Tibial artery (tissue), 4 donors: ENCODE results near the gene MAL.

Experiments used
- DNase-seq, 2 donors: peaks; one replicate each; pipeline ENCODE4 v3.0.0-alpha.2; 2019
- H3K27ac ChIP-seq, 2 donors: fragments of 200-600 bp; sonication (generic) in 1 of 2; 1 replicate in 1 of 2; 2 replicates in 1 of 2; pipeline ENCODE4 v1.5.1; 2018 to 2019; ENCODE audit warnings: mild to moderate bottlenecking in 1 of 2
- H3K27me3 ChIP-seq, 2 donors: fragments of 200-600 bp; sonication (generic) in 1 of 2; one replicate each; pipeline versions ENCODE4 v1.5.1 to v1.6.0; 2016 to 2019
- H3K36me3 ChIP-seq, 3 donors: fragments of 200-600 bp; sonication (generic) in 2 of 3; one replicate each; pipeline ENCODE4 v1.5.1; 2016 to 2019; ENCODE audit warnings: mild to moderate bottlenecking in 2 of 3
- H3K4me1 ChIP-seq, 4 donors: fragments of 200-600 bp; sonication (generic) in 2 of 4; 1 replicate in 3 of 4; 2 replicates in 1 of 4; pipeline ENCODE4 v1.5.1; 2016 to 2019
- H3K4me3 ChIP-seq, 2 donors: fragments of 200-600 bp; sonication (generic) in 1 of 2; 1 replicate in 1 of 2; 2 replicates in 1 of 2; pipeline ENCODE4 v1.5.1; 2018 to 2019; ENCODE audit warnings: mild to moderate bottlenecking in 2 of 2
- H3K9me3 ChIP-seq, 3 donors: fragments of 200-600 bp; sonication (generic) in 1 of 3; one replicate each; pipeline ENCODE4 v1.5.1; 2016 to 2019
- intact Hi-C: fragments of 100-400 bp; cut with DNase I; formaldehyde crosslinking; loops from one replicate; pipeline ENCODE4 v1.15.0; 2023; ENCODE audit warnings: low total_unique reads
- TF ChIP-seq, protein P1 (sequence below), 2 experiments: fragments of 200-600 bp in 1 of 2; fragments of 450-650 bp in 1 of 2; IDR thresholded peaks; one replicate each; pipeline ENCODE4 v1.5.1; 2017 to 2019; ENCODE audit warnings: antibody characterized with exemption in 2 of 2, mild to moderate bottlenecking in 1 of 2, moderate library complexity in 1 of 2

MAL gene

DNA sequence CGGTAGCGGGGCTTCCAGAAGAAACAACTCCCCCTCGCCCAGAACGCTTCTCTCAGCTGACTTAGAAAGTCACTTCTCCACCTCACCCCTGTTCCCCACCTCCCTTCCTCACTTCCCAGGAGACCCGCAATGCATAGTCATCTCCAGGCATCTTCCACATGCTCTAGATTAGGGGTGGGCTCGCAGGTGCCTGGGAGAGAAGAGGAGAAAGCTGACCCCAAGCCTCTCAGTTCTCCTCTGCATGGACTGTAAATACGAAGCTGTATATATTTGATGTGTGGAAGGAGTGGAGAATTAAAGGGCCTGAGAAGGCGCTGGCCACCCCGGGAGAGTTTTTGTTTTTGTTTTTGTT lies 1.8 kb downstream of the MAL start:
- H3K4me1 ChIP-seq, result peaks cover 0 to 23% (median 17%) of the 10 kb centered on the region in 4 donors
- no peaks in the 10 kb centered on the region for H3K9me3 ChIP-seq
- no peak overlapping the region for H3K27ac ChIP-seq
- TF ChIP-seq, protein P1, sequence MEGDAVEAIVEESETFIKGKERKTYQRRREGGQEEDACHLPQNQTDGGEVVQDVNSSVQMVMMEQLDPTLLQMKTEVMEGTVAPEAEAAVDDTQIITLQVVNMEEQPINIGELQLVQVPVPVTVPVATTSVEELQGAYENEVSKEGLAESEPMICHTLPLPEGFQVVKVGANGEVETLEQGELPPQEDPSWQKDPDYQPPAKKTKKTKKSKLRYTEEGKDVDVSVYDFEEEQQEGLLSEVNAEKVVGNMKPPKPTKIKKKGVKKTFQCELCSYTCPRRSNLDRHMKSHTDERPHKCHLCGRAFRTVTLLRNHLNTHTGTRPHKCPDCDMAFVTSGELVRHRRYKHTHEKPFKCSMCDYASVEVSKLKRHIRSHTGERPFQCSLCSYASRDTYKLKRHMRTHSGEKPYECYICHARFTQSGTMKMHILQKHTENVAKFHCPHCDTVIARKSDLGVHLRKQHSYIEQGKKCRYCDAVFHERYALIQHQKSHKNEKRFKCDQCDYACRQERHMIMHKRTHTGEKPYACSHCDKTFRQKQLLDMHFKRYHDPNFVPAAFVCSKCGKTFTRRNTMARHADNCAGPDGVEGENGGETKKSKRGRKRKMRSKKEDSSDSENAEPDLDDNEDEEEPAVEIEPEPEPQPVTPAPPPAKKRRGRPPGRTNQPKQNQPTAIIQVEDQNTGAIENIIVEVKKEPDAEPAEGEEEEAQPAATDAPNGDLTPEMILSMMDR (IDR thresholded peaks at IDR 0.05), result no peak
- no peaks in the 10 kb centered on the region for H3K36me3 ChIP-seq
- no peak overlapping the region for H3K4me3 ChIP-seq
- intact Hi-C loops, result no loop called here
- H3K27me3 ChIP-seq, result peaks cover 0 to 96% of the 10 kb centered on the region in 2 donors
- no peak for DNase-seq

DNA sequence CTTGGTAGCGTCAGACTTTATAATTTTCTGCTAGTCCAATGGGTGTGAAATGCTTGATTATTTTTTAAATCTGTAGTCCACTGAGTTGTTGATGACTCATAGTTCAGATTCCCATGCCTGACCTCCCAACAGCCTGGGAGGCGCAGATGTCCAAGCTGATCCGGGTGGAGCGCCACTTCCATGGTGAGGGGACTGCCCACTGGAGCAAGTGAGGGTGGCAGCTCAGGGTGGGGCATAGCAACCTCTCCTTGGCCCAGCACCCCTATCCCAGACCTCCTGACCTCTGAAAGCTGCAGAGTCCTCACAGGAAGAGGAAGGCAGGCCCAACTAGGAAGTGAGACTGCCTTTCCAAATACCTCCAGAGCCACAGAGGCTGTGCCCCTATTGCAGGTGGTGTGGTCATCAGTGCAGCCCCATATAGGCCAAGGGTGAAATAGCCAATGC lies 4.4 kb downstream of the MAL start:
- H3K9me3 ChIP-seq, result no peaks in the 10 kb centered on the region
- H3K27me3 ChIP-seq, result peaks cover 0 to 95% of the 10 kb centered on the region in 2 donors
- no peak overlapping the region for H3K4me3 ChIP-seq
- peaks cover 0 to 21% (median 14%) of the 10 kb centered on the region in 4 donors for H3K4me1 ChIP-seq
- intact Hi-C loops, result no loop called here
- no peak overlapping the region for H3K27ac ChIP-seq
- no peaks in the 10 kb centered on the region for H3K36me3 ChIP-seq
- TF ChIP-seq, protein P1 (IDR thresholded peaks at IDR 0.05), result no peak
- no peak for DNase-seq

DNA sequence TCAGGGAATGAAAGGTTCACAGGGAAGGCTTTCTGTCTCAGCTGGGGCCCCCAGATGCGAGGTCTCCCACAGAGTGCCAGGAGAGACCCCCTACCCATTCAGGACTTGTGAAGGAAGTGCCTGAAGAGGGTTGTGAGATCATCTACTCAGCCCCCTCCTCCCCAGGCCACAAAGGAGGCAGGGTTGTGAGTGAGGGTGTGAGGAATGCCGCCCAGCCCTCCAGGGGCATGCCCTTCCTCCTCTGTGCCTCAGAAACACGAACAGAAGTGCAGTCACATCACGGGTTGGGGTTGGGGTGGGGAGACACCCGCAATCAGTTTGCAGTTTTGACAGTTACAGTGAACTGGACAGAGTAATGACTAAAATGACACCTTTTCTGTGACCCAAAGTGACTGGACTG lies 5.0 kb downstream of the MAL start:
- TF ChIP-seq, protein P1 (IDR thresholded peaks at IDR 0.05), result no peak
- Histone ChIP-seq H3K9me3 (no peaks in the 10 kb centered on the region), H3K27ac (no peak overlapping the region), H3K4me3 (no peak overlapping the region), H3K4me1 (peaks cover 0 to 15% (median 9%) of the 10 kb centered on the region in 4 donors), H3K27me3 (peaks cover 0 to 91% of the 10 kb centered on the region in 2 donors), H3K36me3 (no peaks in the 10 kb centered on the region)
- intact Hi-C loops, result no loop called here
- DNase-seq, result no peak

DNA sequence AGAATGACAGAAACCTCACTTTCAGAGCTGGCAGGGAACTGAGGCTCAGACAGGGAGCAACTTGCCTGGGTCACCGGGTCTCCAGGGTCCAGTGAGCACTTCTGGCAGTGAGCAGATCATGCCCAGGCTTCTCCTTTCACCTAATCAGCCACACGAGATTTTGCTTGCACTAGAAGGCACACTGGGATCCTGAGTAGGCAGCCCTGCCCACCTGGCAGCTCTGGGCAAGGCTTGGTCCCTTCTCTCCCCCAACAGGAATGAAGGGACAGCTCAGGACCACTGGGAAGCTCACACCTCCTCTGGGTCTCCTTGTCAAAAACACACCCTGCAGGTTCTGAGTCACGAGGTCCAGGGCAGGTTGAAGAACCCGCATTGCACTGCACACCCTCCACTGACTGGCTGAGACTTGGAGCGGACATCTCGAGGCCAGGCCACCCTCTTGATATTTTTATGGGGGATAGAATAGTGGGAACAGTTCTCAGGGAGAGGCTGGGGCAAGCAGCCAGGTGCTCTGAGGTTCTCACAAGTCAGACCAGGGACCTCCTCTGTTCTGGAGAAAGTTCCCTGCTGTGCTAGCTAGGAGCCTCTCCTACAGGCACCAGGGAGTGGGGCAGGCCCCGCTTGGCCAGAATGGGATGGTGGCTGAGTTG lies 5.7 kb downstream of the MAL start:
- peaks cover 0 to 84% of the 10 kb centered on the region in 2 donors for H3K27me3 ChIP-seq

DNA sequence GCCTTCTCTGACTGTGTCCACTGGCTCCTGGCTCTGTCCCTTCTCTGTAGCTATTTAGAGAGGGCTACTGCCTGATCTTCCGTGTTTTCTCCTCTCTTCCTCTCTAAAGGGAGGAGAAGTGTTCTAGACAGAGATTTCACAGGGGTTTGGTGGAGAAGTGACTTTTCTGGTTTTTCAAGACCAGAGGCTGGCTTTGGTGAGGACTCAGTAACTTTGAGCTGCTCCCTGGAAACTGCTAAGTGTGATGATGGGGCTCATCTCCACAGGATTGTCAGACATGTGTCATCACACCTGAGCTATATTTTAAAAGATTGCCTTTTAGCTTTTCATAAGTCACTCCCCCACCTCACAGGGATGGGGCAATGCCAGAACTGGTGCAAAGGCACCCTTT lies 6.2 kb downstream of the MAL start:
- intact Hi-C loops, result no loop called here
- no peak overlapping the region for H3K27ac ChIP-seq
- TF ChIP-seq, protein P1 (IDR thresholded peaks at IDR 0.05), result no peak
- H3K36me3 ChIP-seq, result no peaks in the 10 kb centered on the region
- H3K9me3 ChIP-seq, result no peaks in the 10 kb centered on the region
- H3K4me3 ChIP-seq, result no peak overlapping the region
- DNase-seq, result no peak
- H3K4me1 ChIP-seq, result peaks cover 0 to 3% (median 0%) of the 10 kb centered on the region in 4 donors
- peaks cover 0 to 79% of the 10 kb centered on the region in 2 donors for H3K27me3 ChIP-seq

More for the DNA sequence above, 5.7 kb downstream of the MAL start:
- intact Hi-C loops, result no loop called here
- TF ChIP-seq, protein P1 (IDR thresholded peaks at IDR 0.05), result no peak
- H3K9me3 ChIP-seq, result no peaks in the 10 kb centered on the region
- H3K4me3 ChIP-seq, result no peak overlapping the region
- H3K27ac ChIP-seq, result no peak overlapping the region
- DNase-seq, result no peak
- H3K36me3 ChIP-seq, result no peaks in the 10 kb centered on the region
- peaks cover 0 to 8% (median 2%) of the 10 kb centered on the region in 4 donors for H3K4me1 ChIP-seq
